K562 treated with DMSO at 1 percent for 12 hours (cell line): Measurements from ENCODE around the gene PLEKHN1. TPM values are rescaled to one million over a fixed set of nuclear protein-coding genes. Genes with fewer than 3 reads are reported as not detected.

Experiments used
- total RNA-seq: library from RNA; unstranded; fragments of 300-600 nt; gene quantifications from 2 replicates; pipeline ENCODE4 v1.2.3, GENCODE V29; 2022; ENCODE audit not compliant: insufficient read depth

PLEKHN1 gene, protein sequence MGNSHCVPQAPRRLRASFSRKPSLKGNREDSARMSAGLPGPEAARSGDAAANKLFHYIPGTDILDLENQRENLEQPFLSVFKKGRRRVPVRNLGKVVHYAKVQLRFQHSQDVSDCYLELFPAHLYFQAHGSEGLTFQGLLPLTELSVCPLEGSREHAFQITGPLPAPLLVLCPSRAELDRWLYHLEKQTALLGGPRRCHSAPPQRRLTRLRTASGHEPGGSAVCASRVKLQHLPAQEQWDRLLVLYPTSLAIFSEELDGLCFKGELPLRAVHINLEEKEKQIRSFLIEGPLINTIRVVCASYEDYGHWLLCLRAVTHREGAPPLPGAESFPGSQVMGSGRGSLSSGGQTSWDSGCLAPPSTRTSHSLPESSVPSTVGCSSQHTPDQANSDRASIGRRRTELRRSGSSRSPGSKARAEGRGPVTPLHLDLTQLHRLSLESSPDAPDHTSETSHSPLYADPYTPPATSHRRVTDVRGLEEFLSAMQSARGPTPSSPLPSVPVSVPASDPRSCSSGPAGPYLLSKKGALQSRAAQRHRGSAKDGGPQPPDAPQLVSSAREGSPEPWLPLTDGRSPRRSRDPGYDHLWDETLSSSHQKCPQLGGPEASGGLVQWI
- total RNA-seq = 0.34 and 0.36 TPM in 2 replicates

DNA sequence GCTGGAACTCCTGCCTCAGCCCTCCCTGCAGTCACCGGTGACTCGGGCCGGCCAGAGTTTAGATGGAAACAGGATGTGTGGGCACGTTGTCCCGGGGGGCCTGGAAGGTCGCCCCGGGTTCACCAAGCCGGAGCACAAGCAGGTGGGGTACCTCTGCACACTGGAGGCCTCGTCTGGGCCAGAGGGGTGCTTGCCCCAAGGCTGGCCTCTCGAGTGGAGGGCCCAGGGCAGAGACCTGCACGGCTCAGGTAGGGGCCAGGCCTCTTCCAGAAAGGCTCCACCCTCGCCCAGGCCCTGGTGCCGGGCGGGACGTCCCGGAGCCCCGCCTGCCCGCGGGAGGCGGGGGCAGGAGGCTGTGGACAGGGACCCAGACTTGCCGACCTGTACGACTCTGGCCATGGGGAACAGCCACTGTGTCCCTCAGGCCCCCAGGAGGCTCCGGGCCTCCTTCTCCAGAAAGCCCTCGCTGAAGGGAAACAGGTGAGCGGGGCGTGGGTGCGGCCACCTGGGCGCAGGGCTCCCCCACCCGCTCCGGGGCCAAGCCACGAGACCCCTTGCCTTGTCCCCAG is at the start of gene PLEKHN1:
PLEKHN1 (plus strand) TSS at position 348 of the 569 bp plus-strand sequence; CDS start at position 398, 50 bp downstream.

DNA sequence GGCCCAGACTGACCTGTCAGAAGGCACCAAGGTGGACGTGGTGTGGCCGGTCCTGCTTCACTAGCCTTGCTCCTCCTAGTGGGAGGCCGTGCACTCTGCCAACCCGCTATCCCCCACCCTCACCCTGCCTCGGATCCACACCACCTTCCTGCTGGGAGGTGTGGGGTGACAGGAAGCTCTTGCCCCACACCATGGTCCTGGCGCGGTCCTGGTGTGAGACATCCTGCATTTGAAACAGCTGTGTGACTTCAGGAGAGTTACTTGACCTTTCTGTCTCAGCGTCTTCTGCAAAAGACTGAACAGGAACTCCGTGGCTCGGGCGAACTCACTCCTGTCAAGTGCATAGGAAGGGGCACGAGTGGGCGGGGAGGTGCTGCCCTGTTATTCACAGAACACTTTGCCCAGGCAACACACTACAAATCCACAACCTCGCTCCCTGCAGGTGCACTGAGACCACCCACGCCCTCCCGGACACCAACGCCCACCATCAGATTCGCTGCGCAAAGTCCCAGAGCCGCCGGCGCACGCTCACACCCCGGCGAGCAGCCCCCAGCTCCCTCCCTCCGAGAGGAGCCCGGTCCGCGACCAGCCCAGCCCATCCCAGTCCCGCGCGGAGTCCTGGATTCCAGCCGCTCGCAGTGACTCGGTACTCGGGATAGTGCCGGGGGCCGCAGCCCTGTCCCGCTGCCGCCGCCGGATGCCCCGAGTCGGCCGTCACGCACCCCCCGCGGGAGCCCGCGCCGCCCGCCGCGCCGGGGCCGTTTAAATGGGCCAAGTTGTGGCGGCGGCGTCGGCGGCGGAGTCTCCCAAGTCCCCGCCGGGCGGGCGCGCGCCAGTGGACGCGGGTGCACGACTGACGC is 42.9 kb upstream of the PLEKHN1 start, which contains the start of gene SAMD11:
SAMD11 (plus strand) TSS at position 793 of the 860 bp plus-strand sequence. CDS start 509 bp downstream, outside the sequence.

DNA sequence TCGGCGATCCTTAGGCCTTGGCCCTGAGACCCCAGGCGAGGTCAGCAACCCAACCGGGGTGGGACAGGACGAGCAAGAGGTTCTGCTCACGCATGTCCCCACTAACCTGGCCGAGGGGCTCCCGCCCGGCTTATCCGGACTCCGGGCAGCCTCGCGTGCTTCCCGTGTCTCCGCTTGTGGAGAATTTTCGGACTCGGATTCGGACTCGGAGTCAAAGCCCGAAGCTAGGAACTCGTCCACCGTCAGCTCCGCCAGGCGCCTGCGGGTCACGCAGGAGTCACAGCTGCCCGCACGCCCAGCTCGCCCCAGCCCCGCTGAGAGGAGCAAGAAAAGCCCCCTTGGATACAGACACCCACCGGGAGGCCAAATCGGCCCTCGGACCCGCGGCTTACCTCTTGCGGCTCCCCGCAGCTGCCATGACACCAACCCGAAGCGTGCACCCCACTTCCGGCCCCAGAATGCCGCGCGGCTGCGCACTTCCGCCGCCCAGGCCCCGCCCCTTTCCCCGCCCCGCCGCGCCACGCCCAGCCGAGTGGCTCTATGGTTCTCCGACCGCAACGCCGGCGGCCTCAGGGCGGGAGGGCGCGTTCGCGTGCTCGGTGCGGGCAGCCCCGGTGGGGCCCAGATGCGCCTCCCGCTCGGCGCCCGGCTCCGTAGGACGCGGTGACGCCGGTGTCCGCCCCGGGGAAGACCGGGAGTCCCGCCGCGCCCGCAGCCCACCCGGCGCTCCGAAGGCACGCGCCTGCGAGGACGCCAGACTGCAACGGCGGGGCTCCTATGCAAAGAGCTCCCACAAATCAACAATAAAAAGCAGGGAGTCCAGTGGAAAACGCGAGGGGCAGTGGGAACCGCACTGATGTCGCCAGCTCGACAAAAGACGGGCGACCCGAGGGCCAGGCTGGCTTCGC is 7.2 kb upstream of the PLEKHN1 start, which contains the start of gene NOC2L:
NOC2L (minus strand) TSS at position 434 of the 908 bp plus-strand sequence; CDS start at position 418, 16 bp downstream.

GRCh38 chr1:960363-961131 is 5.7 kb upstream of the PLEKHN1 start, which contains the start of gene KLHL17:
TSS of gene KLHL17 (plus strand) at chr1:960584. CDS start at chr1:960694, 110 bp downstream.

GRCh38 chr1:981955-982558 is 15.8 kb downstream of the PLEKHN1 start, which contains the start of gene PERM1:
TSS of gene PERM1 (minus strand) at chr1:982093. CDS start at chr1:981029, 1,064 bp downstream.

DNA sequence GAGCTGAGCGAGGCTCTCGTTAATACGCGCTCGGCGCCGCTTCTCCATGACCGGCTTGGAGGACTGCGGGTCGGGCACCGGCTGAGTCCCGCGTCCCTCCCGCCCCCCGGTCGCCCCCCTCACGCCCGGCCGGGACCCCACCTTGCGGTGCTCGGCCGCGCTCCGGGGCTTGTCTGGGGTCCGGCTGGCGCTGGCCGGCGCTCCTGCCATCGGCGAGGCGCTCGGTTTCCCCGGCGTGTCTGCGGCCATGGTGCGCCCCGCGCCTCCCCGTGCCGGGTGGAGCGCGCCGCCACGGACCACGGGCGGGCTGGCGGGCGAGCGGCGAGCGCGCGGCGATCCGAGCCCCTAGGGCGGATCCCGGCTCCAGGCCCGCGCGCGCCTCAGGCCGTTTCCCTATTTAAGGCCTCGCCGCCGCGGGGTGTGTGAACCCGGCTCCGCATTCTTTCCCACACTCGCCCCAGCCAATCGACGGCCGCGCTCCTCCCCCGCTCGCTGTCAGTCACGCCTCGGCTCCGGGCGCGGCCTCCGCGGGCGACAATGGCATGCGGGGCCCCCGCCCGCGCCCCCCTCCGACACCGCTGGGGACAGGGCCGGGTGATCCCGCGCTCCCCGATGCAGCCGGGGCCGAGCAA is 33.6 kb downstream of the PLEKHN1 start, which contains the start of gene HES4:
HES4 (minus strand) TSS at position 373 of the 632 bp plus-strand sequence; CDS start at position 249, 124 bp downstream.

GRCh38 chr1:1013105-1013921 is 47.0 kb downstream of the PLEKHN1 start, which contains the start of gene ISG15:
TSS of gene ISG15 (plus strand) at chr1:1013497. CDS start at chr1:1013574, 77 bp downstream.

GRCh38 chr1:1020000-1020404 is 53.7 kb downstream of the PLEKHN1 start, which contains the start of gene AGRN:
TSS of gene AGRN (plus strand) at chr1:1020120. CDS start at chr1:1020173, 53 bp downstream.

Other genes starting within 250 kb of the PLEKHN1 start
- 11.5 and 17.7 TPM in 2 replicates for gene SAMD11, start 42.6 kb upstream of the PLEKHN1 start, total RNA-seq
- gene NOC2L, start 7.2 kb upstream of the PLEKHN1 start, total RNA-seq = 118 and 136 TPM in 2 replicates
- gene KLHL17, start 5.9 kb upstream of the PLEKHN1 start, total RNA-seq = 10.6 and 14.5 TPM in 2 replicates
- not detected in 2 replicates for gene PERM1, start 15.6 kb downstream of the PLEKHN1 start, total RNA-seq
- 20.6 and 29.0 TPM in 2 replicates for gene HES4, start 33.6 kb downstream of the PLEKHN1 start, total RNA-seq
- 83.6 and 158 TPM in 2 replicates for gene ISG15, start 47.0 kb downstream of the PLEKHN1 start, total RNA-seq
- gene AGRN, start 53.6 kb downstream of the PLEKHN1 start, total RNA-seq = 34.6 and 62.3 TPM in 2 replicates
- not detected in 2 replicates for gene RNF223, start 107.8 kb downstream of the PLEKHN1 start, total RNA-seq
- gene C1orf159, start 149.6 kb downstream of the PLEKHN1 start, total RNA-seq = 18.6 and 20.1 TPM in 2 replicates
- gene TTLL10, start 207.4 kb downstream of the PLEKHN1 start, total RNA-seq = not detected in 2 replicates
- gene TNFRSF18, start 240.1 kb downstream of the PLEKHN1 start, total RNA-seq = not detected in 2 replicates
- not detected in 2 replicates for gene TNFRSF4, start 247.7 kb downstream of the PLEKHN1 start, total RNA-seq